K562 (cell line): ENCODE measurements around the gene ANTKMT. TPM values are rescaled to one million over a fixed set of nuclear protein-coding genes. Genes with fewer than 3 reads are reported as not detected.

ENCODE experiments used
- AFF4 ChIP-seq: sonication (generic); formaldehyde crosslinking; IDR thresholded peaks from 2 replicates; pipeline ENCODE4 v1.8.0; 2023; ENCODE audit warnings: mild to moderate bottlenecking, missing genetic modification reagents
- CHD1 ChIP-seq: fragments of 200-600 bp; sonication (generic); IDR thresholded peaks from one replicate; pipeline ENCODE4 v1.6.1; 2012; ENCODE audit warnings: mild to moderate bottlenecking, moderate library complexity, low read length, inconsistent platforms
- IFI16 ChIP-seq: fragments of 250-450 bp; sonication (Bioruptor Pico); IDR thresholded peaks from 2 replicates; pipeline ENCODE4 v2.1.2; 2022; ENCODE audit warnings: mild to moderate bottlenecking, inconsistent platforms
- KLF6 ChIP-seq: fragments of 250-450 bp; sonication (Bioruptor Pico); IDR thresholded peaks from 2 replicates; pipeline ENCODE4 v1.4.0; 2020; ENCODE audit warnings: mild to moderate bottlenecking, moderate library complexity, borderline replicate concordance
- NEUROD1 ChIP-seq: fragments of 150-350 bp; IDR thresholded peaks from 2 replicates; pipeline ENCODE4 v1.6.1; 2014; ENCODE audit warnings: borderline replicate concordance, low read length, low read depth; ENCODE audit not compliant: partially characterized antibody
- RAD21 ChIP-seq, 2 experiments: fragments of 250-450 bp in 1 of 2; fragments of 450-650 bp in 1 of 2; sonication (Bioruptor Pico) in 1 of 2; formaldehyde crosslinking in 1 of 2; IDR thresholded peaks in 1 of 2; conservative IDR thresholded peaks in 1 of 2; 2 replicates each; pipeline versions ENCODE4 v1.4.0 to v1.8.0; 2020 to 2022; ENCODE audit warnings: mild to moderate bottlenecking in 2 of 2, moderate library complexity in 1 of 2
- ZBTB1 ChIP-seq: sonication (generic); formaldehyde crosslinking; IDR thresholded peaks from 2 replicates; pipeline ENCODE4 v1.8.1; 2023; ENCODE audit warnings: missing genetic modification reagents, low read depth, mild to moderate bottlenecking, borderline replicate concordance
- ZNF282 ChIP-seq: sonication (generic); formaldehyde crosslinking; IDR thresholded peaks from 2 replicates; pipeline ENCODE4 v1.8.1; 2023; ENCODE audit warnings: missing genetic modification reagents
- polyA plus RNA-seq, 8 experiments: library from polyadenylated mRNA; depleted of rRNA in 4 of 8; stranded (reverse) in 5 of 8; unstranded in 3 of 8; fragments of >200 nt; fragmentation: Nextera tagmentation in 2 of 8; fragmentation: Illumina TruSeq in 1 of 8; extraction: Ambion mirVana in 2 of 8; extraction: Trizol in 1 of 8; gene quantifications; 2 replicates each; pipeline versions ENCODE4 v1.2.1 to v1.2.3, GENCODE V29; 2011 to 2014; ENCODE audit warnings: inconsistent platforms in 1 of 8, missing spikeins in 1 of 8
- total RNA-seq, 7 experiments: library from RNA; depleted of rRNA in 6 of 7; stranded (reverse); fragments of >200 nt in 6 of 7; fragmentation: Illumina TruSeq in 2 of 7; extraction: Trizol in 2 of 7; gene quantifications; 2 replicates each; pipeline versions ENCODE4 v1.2.1 to v1.2.3, GENCODE V29; 2011 to 2021; ENCODE audit warnings: low replicate concordance in 1 of 7
- TF ChIP-seq, protein P1 (sequence below): fragments of 250-450 bp; sonication (Bioruptor Pico); IDR thresholded peaks from 2 replicates; pipeline ENCODE4 v1.5.0; 2021; ENCODE audit warnings: mild to moderate bottlenecking, moderate library complexity
- TF ChIP-seq, protein P2 (sequence below): fragments of 200-400 bp; formaldehyde crosslinking; IDR thresholded peaks from 2 replicates; pipeline ENCODE4 v1.6.1; 2017; ENCODE audit warnings: mild to moderate bottlenecking, low read depth, low read length, moderate library complexity
- TF ChIP-seq, protein P3 (sequence below): fragments of 450-650 bp; IDR thresholded peaks from 2 replicates; pipeline ENCODE4 v1.6.1; 2016; ENCODE audit warnings: borderline replicate concordance
- TF ChIP-seq, protein P4 (sequence below): fragments of 450-650 bp; formaldehyde crosslinking; conservative IDR thresholded peaks from 2 replicates; pipeline ENCODE4 v1.4.0; 2022; ENCODE audit warnings: mild to moderate bottlenecking, missing genetic modification characterization

Gene ANTKMT
- total and polyA plus RNA-seq, 9 of the 15 experiments (the other 6 are each of a cell fraction or from before 2014, with no cell fraction given): 0.58 to 217 (median 19.1) TPM

- TF ChIP-seq, protein P1, sequence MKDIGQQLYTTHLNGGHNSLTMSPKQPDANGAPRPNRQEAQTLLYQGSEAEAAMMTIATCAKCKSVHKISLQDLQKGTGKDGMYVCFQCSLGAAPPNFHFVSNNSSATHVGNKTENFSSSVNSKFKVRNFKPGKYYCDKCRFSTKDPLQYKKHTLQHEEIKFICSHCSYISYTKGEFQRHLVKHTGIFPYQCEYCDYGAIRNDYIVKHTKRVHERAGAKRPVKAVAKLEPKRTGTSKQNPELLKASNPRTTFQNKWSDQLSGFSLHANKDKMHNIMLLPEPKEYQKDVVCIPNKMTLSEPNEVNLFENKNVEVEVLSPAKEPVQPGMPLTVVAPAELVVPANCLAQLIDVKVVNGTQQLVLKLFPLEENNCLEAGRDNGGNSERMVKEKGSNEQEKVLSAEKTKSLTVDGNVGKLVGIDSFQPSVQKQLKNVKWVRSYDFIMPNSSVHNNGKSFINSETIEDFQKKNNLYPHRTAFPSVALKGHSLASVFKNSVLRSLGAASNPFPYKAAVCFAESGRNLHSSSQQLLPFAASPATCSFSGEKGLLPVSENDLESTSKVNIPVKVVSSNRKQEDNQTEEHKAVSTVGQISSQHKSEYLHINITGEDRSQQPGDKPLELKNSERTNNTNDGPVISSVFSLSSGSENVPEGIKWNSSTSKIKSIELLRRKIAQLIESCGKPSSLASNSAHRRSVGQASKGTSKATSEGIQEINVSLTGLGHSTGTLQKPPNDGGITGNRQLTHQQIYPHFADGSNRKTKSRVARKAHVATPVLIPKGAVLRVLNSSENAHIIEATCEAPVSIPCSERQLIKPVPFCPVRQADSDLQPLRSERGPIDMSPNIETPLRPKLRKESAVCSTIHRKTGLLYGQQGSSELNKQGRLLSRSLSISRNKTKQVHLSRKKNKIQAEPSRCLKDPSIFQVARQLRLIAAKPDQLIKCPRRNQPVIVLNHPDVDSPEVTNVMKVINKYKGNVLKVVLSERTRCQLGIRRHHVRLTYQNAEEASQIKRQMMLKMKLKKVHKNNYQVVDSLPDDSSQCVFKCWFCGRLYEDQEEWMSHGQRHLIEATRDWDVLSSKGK (CRISPR knock-in tag): no peak
- TF ChIP-seq AFF4 (CRISPR knock-in tag): no peak
- no peak for TF ChIP-seq ZBTB1 (CRISPR knock-in tag)
- TF ChIP-seq, protein P2, sequence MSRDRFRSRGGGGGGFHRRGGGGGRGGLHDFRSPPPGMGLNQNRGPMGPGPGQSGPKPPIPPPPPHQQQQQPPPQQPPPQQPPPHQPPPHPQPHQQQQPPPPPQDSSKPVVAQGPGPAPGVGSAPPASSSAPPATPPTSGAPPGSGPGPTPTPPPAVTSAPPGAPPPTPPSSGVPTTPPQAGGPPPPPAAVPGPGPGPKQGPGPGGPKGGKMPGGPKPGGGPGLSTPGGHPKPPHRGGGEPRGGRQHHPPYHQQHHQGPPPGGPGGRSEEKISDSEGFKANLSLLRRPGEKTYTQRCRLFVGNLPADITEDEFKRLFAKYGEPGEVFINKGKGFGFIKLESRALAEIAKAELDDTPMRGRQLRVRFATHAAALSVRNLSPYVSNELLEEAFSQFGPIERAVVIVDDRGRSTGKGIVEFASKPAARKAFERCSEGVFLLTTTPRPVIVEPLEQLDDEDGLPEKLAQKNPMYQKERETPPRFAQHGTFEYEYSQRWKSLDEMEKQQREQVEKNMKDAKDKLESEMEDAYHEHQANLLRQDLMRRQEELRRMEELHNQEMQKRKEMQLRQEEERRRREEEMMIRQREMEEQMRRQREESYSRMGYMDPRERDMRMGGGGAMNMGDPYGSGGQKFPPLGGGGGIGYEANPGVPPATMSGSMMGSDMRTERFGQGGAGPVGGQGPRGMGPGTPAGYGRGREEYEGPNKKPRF: no peak
- TF ChIP-seq NEUROD1: no peak
- TF ChIP-seq, protein P3, sequence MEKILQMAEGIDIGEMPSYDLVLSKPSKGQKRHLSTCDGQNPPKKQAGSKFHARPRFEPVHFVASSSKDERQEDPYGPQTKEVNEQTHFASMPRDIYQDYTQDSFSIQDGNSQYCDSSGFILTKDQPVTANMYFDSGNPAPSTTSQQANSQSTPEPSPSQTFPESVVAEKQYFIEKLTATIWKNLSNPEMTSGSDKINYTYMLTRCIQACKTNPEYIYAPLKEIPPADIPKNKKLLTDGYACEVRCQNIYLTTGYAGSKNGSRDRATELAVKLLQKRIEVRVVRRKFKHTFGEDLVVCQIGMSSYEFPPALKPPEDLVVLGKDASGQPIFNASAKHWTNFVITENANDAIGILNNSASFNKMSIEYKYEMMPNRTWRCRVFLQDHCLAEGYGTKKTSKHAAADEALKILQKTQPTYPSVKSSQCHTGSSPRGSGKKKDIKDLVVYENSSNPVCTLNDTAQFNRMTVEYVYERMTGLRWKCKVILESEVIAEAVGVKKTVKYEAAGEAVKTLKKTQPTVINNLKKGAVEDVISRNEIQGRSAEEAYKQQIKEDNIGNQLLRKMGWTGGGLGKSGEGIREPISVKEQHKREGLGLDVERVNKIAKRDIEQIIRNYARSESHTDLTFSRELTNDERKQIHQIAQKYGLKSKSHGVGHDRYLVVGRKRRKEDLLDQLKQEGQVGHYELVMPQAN: peak; percentile 22; the same call in 1 of the 2 replicates
- no peak for TF ChIP-seq IFI16 (CRISPR knock-in tag)
- TF ChIP-seq, protein P4, sequence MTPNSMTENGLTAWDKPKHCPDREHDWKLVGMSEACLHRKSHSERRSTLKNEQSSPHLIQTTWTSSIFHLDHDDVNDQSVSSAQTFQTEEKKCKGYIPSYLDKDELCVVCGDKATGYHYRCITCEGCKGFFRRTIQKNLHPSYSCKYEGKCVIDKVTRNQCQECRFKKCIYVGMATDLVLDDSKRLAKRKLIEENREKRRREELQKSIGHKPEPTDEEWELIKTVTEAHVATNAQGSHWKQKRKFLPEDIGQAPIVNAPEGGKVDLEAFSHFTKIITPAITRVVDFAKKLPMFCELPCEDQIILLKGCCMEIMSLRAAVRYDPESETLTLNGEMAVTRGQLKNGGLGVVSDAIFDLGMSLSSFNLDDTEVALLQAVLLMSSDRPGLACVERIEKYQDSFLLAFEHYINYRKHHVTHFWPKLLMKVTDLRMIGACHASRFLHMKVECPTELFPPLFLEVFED (CRISPR knock-in tag): no peak
- TF ChIP-seq CHD1: peak; percentile 17
- no peak; the same call in 1 of the 2 replicates for TF ChIP-seq KLF6 (CRISPR knock-in tag)
- TF ChIP-seq ZNF282 (CRISPR knock-in tag): peak; percentile 73; the same call in 1 of the 2 replicates
- TF ChIP-seq RAD21 (CRISPR knock-in tag; conservative IDR thresholded peaks at IDR 0.05 in 1 of 2, IDR thresholded peaks at IDR 0.05 in 1 of 2): peak in 1 of 2 experiments; percentile 28; a peak in 2 of 4 replicates
Observed at GRCh38 chr16:740764-741505, 20.0 kb downstream of the ANTKMT start, which contains the start of gene CIAO3 (continued).
